SK-N-MC (cell line): Measurements from ENCODE around the gene ARHGEF28.

ENCODE experiments used
- DNase-seq: peaks from one replicate; pipeline ENCODE4 v3.0.0-alpha.2; 2011; ENCODE audit warnings: low read depth, low spot score
- H3K27ac ChIP-seq: fragments of 200-600 bp; sonication (generic); 2 replicates; pipeline ENCODE4 v1.5.1; 2016; ENCODE audit warnings: mixed run types
- H3K36me3 ChIP-seq: fragments of 200-600 bp; sonication (generic); 2 replicates; pipeline ENCODE4 v1.6.1; 2017; ENCODE audit warnings: antibody characterized with exemption, low read length, mixed read lengths; ENCODE audit not compliant: insufficient read depth
- H3K4me3 ChIP-seq: fragments of 200-600 bp; sonication (generic); 2 replicates; pipeline ENCODE4 v1.5.1; 2016
- H3K9ac ChIP-seq: fragments of 200-600 bp; sonication (generic); 2 replicates; pipeline ENCODE4 v1.8.0; 2017; ENCODE audit warnings: mixed run types, mixed read lengths; ENCODE audit not compliant: insufficient read length
- H3K9me3 ChIP-seq: fragments of 200-600 bp; sonication (generic); 2 replicates; pipeline ENCODE4 v1.6.1; 2017; ENCODE audit warnings: low read depth, mild to moderate bottlenecking, antibody characterized with exemption, low read length, moderate library complexity, mixed read lengths
- EZH2 ChIP-seq: fragments of 200-600 bp; sonication (generic); IDR thresholded peaks from one replicate; pipeline ENCODE4 v1.6.1; 2017; ENCODE audit warnings: antibody characterized with exemption
- FOXP2 ChIP-seq: optimal IDR thresholded peaks from 2 replicates; pipeline ENCODE3; 2011; ENCODE audit warnings: mild to moderate bottlenecking, moderate library complexity; ENCODE audit not compliant: insufficient read depth; ENCODE audit errors: extremely low read length, control extremely low read depth
- POLR2AphosphoS5 ChIP-seq: IDR thresholded peaks from 2 replicates; pipeline ENCODE4 v1.6.1; 2012; ENCODE audit warnings: mild to moderate bottlenecking, low read depth, low read length, borderline replicate concordance

ARHGEF28 gene

GRCh38 chr5:73754254-73754653 lies 128.3 kb downstream of the ARHGEF28 start:
- no peak for DNase-seq
- no peak overlapping the region for H3K27ac ChIP-seq
- H3K9me3 ChIP-seq, result no peaks in the 10 kb centered on the region
- no peak overlapping the region for H3K9ac ChIP-seq
- H3K36me3 ChIP-seq, result no peaks in the 10 kb centered on the region
- TF ChIP-seq FOXP2, result no peak
- TF ChIP-seq EZH2, result no peak
- no peak for TF ChIP-seq POLR2AphosphoS5
- H3K4me3 ChIP-seq, result no peak overlapping the region

- TF ChIP-seq EZH2 (no peak), FOXP2 (no peak), POLR2AphosphoS5 (no peak)
- no peaks in the 10 kb centered on the region for H3K9me3 ChIP-seq
- no peaks in the 10 kb centered on the region for H3K36me3 ChIP-seq
- DNase-seq, result no peak
- H3K9ac ChIP-seq, result no peak overlapping the region
- H3K27ac ChIP-seq, result no peak overlapping the region
- no peak overlapping the region for H3K4me3 ChIP-seq
These were observed 131.4 kb downstream of the ARHGEF28 start for GRCh38 chr5:73757416-73757815.

- H3K27ac ChIP-seq, result no peak overlapping the region
- no peak overlapping the region for H3K4me3 ChIP-seq
- H3K9ac ChIP-seq, result no peak overlapping the region
- H3K36me3 ChIP-seq, result no peaks in the 10 kb centered on the region
- DNase-seq, result no peak
- no peak for TF ChIP-seq POLR2AphosphoS5
- H3K9me3 ChIP-seq, result no peaks in the 10 kb centered on the region
These were observed 133.8 kb downstream of the ARHGEF28 start for GRCh38 chr5:73759771-73760170.

GRCh38 chr5:73763300-73764032 lies 137.5 kb downstream of the ARHGEF28 start:
- TF ChIP-seq EZH2 (no peak), FOXP2 (no peak), POLR2AphosphoS5 (no peak)
- Histone ChIP-seq H3K9ac (no peak overlapping the region), H3K9me3 (no peaks in the 10 kb centered on the region), H3K27ac (no peak overlapping the region), H3K36me3 (no peaks in the 10 kb centered on the region), H3K4me3 (no peak overlapping the region)
- no peak for DNase-seq

- no peak overlapping the region for H3K9ac ChIP-seq
- DNase-seq, result no peak
- H3K36me3 ChIP-seq, result no peaks in the 10 kb centered on the region
- TF ChIP-seq FOXP2, result no peak
- TF ChIP-seq POLR2AphosphoS5, result no peak
- TF ChIP-seq EZH2, result no peak
- no peaks in the 10 kb centered on the region for H3K9me3 ChIP-seq
- no peak overlapping the region for H3K27ac ChIP-seq
- H3K4me3 ChIP-seq, result no peak overlapping the region
These were observed 138.6 kb downstream of the ARHGEF28 start for GRCh38 chr5:73764586-73764985.

GRCh38 chr5:73764996-73765395 lies 139.0 kb downstream of the ARHGEF28 start:
- no peak for TF ChIP-seq EZH2
- no peak for TF ChIP-seq FOXP2
- TF ChIP-seq POLR2AphosphoS5, result no peak
- H3K9me3 ChIP-seq, result no peaks in the 10 kb centered on the region
- no peak for DNase-seq
- no peak overlapping the region for H3K27ac ChIP-seq
- H3K4me3 ChIP-seq, result no peak overlapping the region
- H3K9ac ChIP-seq, result no peak overlapping the region
- H3K36me3 ChIP-seq, result no peaks in the 10 kb centered on the region

- TF ChIP-seq FOXP2, result no peak
- Histone ChIP-seq H3K9ac (no peak overlapping the region), H3K9me3 (no peaks in the 10 kb centered on the region), H3K27ac (no peak overlapping the region), H3K4me3 (no peak overlapping the region), H3K36me3 (no peaks in the 10 kb centered on the region)
- no peak for DNase-seq
These were observed 140.9 kb downstream of the ARHGEF28 start for GRCh38 chr5:73766902-73767301.

GRCh38 chr5:73770172-73771025 lies 144.4 kb downstream of the ARHGEF28 start:
- DNase-seq, result no peak
- Histone ChIP-seq H3K9me3 (no peaks in the 10 kb centered on the region), H3K4me3 (no peak overlapping the region), H3K36me3 (no peaks in the 10 kb centered on the region), H3K9ac (no peak overlapping the region), H3K27ac (no peak overlapping the region)
- TF ChIP-seq EZH2 (no peak), FOXP2 (no peak), POLR2AphosphoS5 (no peak)
